Stimulated activated CD8-positive, alpha-beta memory T cell treated with anti-CD3 and anti-CD28 coated beads, Interleukin-7, amount 100 ng/mL, for 4 hours (primary cell): ENCODE measurements around the gene TRMT1.

Experiments used
- DNase-seq, 2 donors: peaks; one replicate each; pipeline ENCODE4 v3.0.0-alpha.2; 2020; ENCODE audit warnings: low read depth in 2 of 2

Gene TRMT1

DNA sequence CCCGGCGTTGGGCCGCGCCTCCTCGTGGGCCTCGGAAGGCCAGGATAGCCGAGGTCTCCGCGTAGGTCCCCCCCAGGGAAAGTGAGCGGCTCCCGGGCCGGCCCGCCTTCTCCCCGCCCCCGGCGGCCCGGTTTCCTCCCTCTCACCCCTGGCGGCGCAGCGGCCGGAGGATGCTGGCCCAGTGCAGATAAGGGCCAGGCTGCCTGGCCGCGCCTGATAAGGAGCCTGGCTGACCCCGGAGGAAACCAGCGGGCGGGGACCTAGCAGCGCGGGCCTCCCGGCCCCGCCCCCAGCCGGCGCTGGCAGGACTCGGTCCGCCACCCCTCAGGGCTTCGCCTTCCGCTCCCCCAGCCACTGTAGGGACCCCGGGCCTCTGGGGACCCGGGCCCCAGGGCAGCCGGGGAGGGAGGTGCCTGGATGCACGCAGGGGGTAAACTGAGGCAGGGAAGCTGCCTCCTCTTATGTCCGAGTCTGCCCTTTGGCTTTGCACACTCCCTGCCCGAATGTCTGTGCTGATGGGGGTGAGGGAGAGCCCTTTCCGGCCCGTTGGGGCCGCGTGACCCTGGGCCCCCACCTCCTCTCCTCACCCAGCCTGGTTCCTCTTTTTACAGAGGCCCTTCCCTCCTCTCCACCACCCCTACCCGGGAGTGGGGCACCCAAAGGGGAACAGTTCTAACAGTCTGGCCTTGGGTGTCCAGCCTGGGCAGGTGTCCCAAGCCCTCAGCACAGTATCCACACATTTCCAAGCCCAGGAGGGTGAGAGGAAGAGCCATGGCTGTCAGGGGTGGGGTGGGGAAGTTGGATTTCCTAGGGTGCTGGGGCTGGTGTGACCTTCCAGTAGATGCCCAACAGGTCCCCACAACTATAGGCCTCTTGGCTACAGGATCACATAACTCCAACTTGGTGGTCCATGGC is 13.6 kb downstream of the TRMT1 start, which contains the start of gene LYL1:
Gene LYL1 (minus strand): TSS at position 193 of the 915 bp plus-strand sequence. CDS start 1,687 bp downstream, outside the sequence.
- peak in 1 of 2 donors; percentile 34 for DNase-seq

DNA sequence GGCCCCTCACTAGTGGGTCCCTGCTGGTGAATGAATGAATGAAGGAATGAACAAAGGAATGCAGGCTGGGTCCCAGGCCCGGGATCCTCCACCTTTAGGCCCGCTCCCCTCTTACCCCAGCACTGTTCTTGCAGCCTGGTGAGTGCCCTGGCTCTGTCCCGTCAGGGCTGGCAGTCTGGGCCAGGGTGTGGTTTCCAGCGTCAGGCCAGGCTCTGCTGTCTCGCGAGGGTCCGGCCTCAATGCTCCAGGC is 14.2 kb downstream of the TRMT1 start:
- no peak for DNase-seq

DNA sequence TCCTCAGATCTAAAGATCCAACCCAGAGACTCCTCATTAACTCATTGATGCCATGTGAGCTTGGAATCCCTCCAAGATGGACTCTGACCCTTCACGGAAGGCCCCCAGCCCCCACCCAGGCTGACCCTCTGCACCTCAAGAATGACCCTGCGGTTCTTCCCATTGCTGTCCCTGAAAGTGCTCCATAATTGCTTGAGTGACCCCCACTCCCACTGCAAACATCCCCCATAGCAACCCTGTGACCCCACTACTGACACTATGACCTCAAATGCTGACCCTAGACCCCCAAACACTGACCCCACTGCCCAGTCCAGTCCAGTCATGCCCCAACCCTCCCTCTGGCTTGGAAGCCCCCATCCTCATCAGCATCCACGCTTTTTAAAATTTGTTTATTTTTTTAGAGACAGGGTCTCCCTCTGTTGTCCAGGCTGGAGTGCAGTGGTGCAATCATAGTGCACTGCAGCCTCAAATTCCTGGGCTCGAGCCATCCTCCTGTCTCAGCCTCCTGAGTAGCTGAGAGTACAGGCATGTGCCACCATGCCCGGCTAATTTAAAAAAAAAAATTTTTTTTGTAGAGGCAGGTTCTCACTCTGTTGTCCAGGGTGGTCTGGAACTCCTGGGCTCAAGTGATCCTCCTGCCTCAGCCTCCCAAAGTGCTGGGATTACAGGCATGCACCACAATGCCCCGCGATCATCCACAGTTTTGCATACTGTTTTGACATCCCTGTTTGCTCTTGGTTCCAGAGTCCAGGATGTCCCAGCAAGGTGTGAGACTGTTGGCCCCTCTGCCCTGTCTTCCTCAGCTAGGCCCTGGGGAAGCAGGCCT is 14.7 kb downstream of the TRMT1 start:
- no peak for DNase-seq

DNA sequence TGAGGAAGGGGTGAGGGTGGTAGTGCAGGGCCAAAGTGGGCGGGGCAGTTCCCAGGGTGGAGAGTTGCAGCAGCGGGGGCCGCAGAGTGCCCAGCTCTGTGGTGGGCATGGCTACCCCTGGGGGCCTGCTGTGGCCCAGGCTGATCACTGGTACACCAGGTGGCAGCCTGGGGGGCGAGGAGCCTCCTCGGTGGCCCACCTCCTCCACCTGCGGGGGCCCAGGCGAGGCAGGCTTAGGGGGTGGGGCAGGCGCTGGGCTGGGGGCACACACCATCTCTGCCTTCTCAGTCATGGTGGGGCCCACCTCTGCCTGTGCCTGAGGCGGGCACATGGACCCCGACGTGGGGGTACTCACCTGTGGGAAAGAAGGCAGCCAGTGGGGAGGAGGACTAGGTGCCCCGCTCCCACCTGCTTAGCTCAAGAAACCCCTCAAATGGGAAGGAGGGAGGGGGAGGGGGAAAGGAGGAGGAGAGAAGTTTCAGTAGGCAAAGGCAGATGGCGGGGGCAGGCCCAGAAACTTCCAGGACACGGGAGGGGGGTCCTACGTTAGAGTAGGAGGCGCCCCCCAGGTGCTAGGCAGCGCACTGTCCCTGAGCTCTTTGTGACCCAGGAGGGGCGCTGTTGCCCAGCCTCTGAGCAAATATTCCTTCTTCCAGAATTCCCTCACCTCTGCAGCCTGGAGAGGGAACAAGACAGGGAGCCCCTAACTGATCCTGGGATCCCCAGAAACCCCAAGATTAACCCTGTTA is 15.5 kb downstream of the TRMT1 start:
- no peak for DNase-seq

DNA sequence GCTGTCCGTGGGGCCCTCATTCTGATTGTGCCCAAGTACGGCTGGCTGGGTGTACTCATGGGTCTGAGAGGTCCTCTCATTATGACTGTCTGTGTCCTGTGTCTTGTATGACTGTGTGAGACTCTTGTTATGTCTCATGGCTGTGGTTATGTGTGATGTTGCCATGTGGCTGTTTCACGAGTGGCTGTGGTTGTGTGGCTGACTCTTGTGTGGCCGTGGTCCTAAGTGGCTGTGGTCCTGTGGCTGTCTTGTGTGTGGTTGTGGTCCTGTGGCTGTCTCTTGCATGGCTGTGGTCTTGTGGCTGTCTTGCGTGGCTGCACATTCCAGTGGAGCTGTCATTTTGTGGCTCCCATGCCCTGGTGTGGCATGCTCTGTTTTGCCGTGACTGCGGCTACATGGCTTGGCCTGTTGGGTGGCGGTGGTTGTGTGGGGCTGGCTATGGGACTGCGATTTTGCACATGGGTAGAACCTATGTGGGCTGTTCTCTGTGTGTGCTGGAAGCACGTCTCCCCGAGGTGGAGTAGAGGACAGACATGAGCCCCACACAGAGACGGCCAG is 16.4 kb downstream of the TRMT1 start:
- peak; percentile 48 to 52 for DNase-seq

DNA sequence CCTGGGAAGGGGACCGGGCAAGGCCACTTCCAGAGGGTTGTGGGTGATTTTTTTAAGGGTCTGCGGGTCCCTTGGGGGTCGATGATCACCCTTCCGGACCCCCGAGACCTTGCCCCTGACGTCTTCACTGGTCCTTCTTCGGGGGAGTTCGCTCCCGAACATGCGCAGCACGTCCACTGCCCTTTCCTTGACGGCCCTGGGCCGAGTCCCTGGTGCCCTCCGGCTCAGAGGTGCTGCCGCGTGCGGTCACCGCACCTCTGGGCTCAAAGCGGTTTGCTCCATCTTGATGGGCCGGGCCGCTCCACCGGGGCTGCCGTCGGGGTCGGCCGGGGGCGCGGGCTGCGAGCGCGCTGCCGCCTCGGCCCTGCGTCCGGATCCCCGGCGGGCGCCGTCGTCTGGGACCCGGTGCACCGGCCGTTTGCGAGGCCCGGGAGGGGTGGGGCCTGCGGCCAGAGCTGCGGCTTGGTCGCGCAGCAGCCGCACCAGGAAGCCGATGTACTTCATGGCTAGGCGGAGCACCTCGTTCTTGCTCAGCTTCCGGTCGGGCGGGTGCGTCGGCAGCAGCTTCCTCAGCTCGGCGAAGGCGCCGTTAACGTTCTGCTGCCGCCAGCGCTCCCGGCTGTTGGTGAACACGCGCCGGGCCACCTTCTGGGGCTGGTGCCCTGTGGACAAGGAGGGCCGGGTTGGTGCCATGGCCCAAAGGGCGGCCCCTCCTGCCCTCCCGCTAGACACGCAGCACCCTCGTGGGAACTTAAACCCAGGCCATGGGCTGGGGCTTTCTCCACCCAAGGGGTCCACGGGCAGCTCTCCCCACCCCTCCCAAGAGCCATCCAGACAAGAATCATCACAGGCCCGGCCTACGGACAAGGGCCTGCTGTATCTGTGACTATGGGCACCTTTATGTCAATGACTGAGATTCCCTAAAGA is 17.2 kb downstream of the TRMT1 start:
- DNase-seq, result peak; percentile 55 to 75

DNA sequence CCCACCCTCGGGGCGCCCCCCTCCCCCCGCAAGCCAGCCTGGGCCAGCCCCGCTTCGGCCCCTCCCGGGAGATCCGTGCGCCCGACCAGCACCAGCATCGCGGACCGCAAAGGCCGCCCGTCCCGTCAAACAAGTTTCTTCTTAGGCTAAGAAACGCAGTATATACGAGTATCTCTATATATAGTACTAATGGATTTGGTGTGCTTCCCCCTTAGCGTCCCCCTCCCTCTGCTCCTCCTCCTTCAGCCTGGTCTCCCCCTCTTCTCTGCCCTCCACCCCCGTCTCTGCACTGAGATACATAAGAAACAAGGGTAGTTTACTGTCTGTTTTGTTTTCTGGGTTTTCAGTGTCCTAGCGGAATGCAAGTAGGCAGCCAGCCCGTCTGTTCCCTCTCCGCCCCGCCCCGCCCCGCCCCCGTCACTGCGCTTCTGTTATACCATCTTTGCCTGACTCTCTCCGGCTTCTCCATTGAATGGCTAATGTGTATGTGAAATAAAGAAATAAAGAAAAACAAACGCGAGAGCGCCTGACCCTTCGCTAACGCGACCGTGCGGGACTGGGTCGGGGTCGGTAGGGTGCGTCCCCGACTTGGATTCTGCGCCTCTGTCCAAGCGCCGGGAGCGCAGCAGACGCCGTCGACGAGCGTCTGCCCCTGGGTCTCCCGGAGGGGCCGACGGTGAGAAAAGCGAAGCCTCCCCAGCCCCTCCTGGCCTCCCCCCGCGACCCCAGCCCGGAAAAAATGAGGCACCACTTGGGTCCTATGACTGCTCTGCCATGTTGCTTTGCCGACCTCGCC is 18.1 kb downstream of the TRMT1 start:
- DNase-seq, result no peak

DNA sequence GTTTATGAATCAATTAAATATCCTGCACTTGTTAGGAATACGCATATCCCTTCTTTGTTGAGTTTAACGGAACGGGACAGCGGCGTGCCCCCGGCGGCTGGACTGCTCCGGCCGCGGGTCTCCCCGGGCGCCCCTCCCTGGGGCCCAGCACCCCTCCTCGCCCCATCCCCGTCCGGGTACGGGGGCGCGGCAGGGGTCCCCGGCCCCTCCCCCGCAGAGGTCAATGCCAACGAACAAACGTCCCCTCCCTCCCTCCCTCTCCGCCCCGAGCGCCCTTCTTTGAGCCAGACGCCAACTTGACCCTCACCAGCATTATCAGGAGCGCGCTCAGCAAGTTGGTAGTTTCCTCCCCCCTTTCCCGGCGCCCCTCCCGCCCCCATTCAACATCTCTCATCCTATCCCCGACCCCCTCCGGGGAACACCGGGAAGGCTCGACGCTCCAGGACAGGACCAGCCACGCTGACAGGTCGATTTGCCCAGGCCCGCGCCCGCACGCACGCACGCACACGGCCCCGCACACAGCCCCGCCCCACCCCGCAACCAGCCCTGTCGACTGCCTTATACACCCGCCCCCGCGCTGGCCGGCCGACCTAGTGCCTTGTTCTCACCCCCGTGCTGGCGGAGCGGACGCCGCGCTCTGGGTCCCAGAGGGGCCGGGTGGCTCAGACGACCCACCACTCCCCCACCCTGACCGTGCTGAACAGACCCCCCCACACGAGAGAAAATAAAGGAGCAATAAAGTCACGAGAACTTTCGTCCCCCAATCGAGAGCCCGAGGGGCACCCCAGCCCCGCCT is 18.9 kb downstream of the TRMT1 start:
- DNase-seq, result no peak

DNA sequence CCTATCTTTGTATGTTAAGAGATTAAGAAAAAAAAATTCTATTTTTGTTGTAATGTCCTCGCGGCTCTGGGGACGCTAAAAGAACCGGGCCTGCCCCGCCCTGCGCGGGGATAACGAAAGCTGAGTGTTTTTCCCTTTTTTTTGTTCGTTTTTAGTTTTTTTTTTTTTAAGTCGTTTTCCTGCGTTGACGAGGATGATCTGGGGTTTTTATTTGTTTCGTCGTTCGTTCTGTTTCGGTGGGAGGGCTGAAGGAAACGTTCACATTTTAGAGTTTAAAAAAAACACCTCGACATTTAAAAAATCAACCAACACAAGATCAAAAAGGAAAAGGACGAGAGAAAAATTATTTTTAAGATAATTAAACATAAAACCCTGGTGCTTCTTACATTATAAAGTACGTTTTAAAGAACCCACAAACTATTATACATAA is 19.5 kb downstream of the TRMT1 start:
- no peak for DNase-seq

DNA sequence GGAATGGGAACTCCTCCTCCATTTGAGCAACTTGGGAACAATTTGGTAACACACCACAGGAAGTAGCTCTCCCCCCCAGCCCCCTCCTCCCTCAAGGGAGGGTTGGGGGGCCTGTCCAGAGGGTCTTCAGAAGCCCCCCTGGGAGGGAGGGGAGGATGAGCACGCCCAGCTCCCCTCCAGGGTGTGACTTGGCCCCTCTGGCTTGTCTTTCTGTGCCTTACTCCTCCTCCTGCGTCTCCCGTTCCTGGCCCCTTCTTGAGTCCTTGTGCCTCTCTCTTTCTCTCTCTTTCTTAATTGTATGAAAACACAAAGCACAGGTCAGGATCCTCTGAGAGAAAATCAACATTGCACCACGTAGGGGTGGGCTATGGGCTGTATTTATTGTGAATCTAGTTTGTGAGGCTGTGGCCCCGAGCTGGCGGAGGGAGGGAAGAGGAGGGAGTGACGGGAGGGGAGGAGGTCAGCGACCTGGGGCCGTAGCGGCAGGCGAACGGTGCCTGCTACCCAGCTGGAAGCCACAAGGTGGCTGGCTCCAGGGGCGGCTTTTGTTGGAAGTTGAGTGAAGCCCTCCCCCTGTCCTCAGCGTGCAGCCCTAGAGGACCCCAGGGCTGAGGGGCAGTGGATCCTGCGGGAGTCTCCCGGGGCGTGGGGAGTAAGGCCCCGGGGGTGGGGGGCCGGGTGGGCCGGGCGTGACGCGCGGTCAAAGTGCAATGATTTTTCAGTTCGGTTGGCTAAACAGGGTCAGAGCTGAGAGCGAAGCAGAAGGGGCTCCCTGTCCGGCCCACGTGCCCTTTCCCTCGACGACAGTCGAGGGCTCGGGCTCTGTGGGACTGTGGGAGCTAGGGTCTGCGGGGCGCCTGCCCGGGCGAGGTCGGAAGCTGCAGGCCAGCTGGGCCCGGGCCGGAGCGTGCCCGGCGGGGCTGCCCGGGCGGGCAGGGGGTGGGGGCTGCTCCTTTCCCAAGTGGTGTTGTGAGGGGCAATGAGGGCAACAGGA is 20.3 kb downstream of the TRMT1 start:
- no peak for DNase-seq

DNA sequence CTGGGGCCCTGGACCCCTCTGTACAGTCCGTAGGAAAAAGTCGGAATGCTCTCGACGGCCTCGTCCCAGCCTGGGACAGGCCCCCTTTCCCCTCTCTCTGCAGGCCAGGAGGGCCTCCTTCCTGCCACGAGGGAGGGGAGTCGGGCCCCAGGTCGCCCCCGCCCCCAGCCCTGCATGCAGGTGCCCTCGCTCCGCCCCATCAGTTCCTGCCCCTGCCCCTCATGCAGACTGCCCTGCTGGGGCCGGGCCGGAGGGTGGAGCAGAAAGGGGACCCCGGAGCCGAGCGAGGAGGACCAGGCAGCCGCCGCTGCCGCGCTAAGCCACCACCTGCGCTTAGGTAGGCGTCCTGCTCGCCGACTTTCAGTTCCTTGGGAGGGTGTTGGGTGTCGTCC is 21.2 kb downstream of the TRMT1 start:
- DNase-seq, result no peak

DNA sequence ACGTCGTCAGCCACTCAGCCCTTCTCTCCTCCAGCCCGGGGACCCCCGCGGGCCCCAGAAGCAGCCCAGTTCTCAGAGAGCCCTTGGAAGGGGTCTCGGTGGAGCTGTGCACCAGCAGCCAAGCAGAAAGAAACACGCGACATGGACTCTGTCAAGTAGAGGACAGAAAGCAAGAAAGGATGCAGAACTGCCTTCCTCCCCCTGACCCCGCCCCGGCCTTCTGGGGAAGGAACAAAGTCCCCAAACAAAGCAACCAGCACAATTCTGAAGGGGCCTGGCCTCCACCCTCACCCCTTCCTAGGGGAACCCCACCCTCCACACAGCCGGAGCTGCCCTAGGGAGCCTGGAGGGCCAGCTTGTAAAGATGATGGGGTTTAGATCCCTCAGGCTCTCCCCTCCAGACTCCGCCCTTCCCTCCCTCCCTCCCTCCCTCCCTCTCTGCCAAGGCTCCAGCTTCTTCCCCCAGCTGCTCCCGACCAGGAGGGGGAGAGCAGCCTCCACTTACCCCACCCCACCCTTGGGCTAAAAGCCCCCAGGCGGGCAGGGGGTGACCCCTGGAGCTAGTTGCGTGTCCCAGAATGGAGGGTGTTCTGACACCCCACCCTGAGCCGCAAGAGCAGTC is 21.7 kb downstream of the TRMT1 start:
- no peak for DNase-seq

DNA sequence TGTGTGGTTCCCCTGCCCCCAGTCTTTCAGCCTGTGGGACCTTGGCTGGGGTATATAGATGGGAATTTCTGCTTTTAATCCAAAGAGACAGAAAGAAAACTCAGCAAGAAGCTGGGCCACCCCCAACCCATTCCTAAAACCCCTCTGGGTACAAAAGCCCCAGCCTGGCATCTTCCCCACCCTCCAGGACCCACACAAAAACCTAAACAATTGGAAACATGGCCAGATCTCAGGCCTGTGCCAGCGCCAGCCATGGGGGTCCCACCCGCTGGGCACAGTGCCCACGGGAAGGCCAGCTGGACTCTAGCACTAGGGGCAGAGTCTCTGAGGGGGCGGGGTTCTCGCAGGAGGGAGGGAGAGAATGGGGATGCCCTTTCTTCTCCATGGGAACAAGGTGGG is 22.4 kb downstream of the TRMT1 start:
- DNase-seq, result no peak

DNA sequence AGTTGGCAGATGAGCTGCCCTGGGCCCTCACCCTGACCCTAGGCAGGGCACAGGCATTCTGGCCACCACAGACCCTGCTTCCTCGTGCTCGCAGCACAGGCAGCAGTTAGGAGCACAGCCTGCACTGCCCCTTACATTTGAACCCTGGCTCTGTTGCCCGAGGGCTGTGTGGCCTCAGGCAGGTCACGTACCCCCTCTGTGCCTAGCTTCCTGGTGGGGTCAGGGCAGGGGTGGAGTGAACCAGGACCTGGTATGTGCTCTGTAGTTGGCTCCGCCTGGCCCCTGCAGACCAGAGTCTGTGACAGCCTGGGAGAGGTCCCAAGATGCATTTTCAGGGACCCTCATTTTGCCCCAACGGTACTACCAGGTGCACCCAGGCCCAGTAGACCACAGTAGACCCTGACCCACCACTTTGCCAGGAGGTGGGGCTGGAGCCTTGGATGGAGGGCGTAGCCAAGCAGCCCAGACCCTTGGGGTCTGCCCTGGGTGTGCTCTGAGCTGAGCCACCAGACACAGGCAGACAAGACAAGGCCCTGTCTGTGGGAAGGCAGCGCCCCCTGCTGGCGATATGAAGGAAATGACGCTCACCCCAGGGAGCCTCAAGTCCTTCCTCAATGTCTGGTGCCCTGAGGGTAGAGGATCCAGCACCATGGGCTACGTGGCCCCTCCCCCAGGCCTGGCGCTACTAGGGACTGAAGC is 23.0 kb downstream of the TRMT1 start:
- peak; percentile 65 to 69 for DNase-seq

DNA sequence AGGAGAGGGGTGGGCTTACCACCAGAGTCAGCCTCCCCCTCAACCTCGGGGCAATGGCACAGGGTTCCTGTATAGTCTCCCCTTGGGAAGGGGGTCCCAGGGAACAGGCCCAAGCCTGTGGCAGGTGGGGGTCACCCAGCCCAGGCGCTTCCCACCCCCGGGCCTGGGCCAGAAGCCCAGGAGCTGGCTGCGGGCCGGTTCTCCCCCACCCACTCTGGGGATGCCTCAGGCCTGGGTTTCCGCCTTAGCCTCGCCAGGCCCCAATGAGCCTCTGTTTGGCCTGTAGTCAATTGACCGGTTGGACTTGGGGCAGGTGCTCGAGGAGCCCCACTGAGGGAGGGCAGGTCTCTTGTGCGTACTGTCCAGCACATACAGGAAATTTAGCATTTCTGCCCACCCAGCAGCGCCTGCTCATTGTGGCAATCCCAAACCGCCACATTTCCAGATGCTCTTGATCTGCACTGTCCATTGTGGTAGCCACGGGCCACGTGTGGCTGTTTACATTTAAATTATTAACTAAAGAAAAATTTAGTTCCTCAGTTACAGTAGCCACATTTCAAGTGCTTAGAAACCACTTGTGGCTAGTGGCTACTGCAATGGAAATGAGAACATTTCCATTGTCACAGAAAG is 23.8 kb downstream of the TRMT1 start:
- no peak for DNase-seq

DNA sequence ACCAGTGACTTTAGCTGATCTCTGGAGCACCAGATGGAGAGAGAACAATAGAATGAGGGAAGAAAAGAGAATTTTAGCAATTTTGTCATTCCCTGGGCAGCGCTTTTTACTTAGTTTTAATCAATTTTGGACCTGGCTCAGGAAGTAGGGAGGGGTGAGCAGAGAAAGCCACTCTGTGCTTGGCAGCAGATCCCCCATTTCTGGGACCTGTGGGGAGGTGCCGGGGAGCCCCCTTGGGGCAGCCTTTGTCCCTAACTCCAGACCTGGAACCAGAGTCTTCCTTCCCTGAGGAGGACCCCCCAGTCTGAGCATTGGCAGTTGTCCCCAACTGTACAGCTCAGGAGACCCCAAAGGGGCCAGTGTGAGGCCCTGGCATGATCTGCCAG is 24.4 kb downstream of the TRMT1 start:
- DNase-seq, result no peak
